PC-9 (cell line): ENCODE data around the gene RSBN1. TPM values are rescaled to one million over a fixed set of nuclear protein-coding genes. Genes with fewer than 3 reads are reported as not detected.

Experiments used
- BruUV-seq: library from RNA; stranded (reverse); fragments of 400-500 nt; replicated peaks from 2 replicates; lab custom pipeline; 2021; lab: Mats Ljungman, UMichigan
- CTCF ChIA-PET: fragments of 300-600 bp; sonication (Branson Sonifier 250); formaldehyde crosslinking; loops from one replicate; lab custom pipeline; 2022; ENCODE audit warnings: antibody characterized with exemption; lab: Charles Lee
- POLR2A ChIA-PET: fragments of 300-600 bp; sonication (Branson Sonifier 250); formaldehyde crosslinking; loops from one replicate; lab custom pipeline; 2022; ENCODE audit warnings: antibody characterized with exemption; ENCODE audit not compliant: unreplicated experiment; lab: Charles Lee
- DNase-seq, 2 experiments: peaks; one replicate each; pipeline versions ENCODE4 v3.0.0 to v3.0.0-alpha.2; 2015 to 2022; ENCODE audit warnings: mixed read lengths in 1 of 2
- H2AFZ ChIP-seq: fragments of 200-600 bp; sonication (generic); 2 replicates; pipeline ENCODE4 v1.8.1; 2017; ENCODE audit warnings: antibody characterized with exemption
- H3F3A ChIP-seq: fragments of 200-600 bp; sonication (generic); 2 replicates; pipeline ENCODE4 v1.8.1; 2017; ENCODE audit warnings: antibody characterized with exemption, mild to moderate bottlenecking, low read depth; ENCODE audit not compliant: insufficient read depth
- H3K27ac ChIP-seq: fragments of 200-600 bp; sonication (generic); 2 replicates; pipeline ENCODE4 v1.6.1; 2016; ENCODE audit warnings: mixed run types
- H3K27me3 ChIP-seq: fragments of 200-600 bp; sonication (generic); 2 replicates; pipeline ENCODE4 v1.6.1; 2016; ENCODE audit warnings: low read depth, mixed run types; ENCODE audit not compliant: insufficient read depth
- H3K36me3 ChIP-seq: fragments of 200-600 bp; sonication (generic); 2 replicates; pipeline ENCODE4 v1.6.1; 2016; ENCODE audit warnings: low read depth, mixed run types
- H3K4me1 ChIP-seq: fragments of 200-600 bp; sonication (generic); replicated peaks from 2 replicates; pipeline ENCODE4 v1.6.1; 2016; ENCODE audit warnings: mixed run types; ENCODE audit not compliant: insufficient read depth
- H3K4me2 ChIP-seq: fragments of 200-600 bp; sonication (generic); 2 replicates; pipeline ENCODE4 v1.6.1; 2017; ENCODE audit warnings: mixed run types
- H3K4me3 ChIP-seq: fragments of 200-600 bp; sonication (generic); 2 replicates; pipeline ENCODE4 v1.6.1; 2016; ENCODE audit warnings: mixed run types
- H3K79me2 ChIP-seq: fragments of 200-600 bp; sonication (generic); 2 replicates; pipeline ENCODE4 v1.6.1; 2017; ENCODE audit warnings: low read depth, mixed run types
- H3K9me2 ChIP-seq: fragments of 200-600 bp; sonication (generic); 2 replicates; pipeline ENCODE4 v1.8.1; 2017; ENCODE audit warnings: mild to moderate bottlenecking; ENCODE audit not compliant: insufficient read depth
- H3K9me3 ChIP-seq: fragments of 200-600 bp; sonication (generic); 2 replicates; pipeline ENCODE4 v1.8.1; 2016; ENCODE audit warnings: low read depth; ENCODE audit not compliant: insufficient read depth
- H4K20me1 ChIP-seq: fragments of 200-600 bp; sonication (generic); 2 replicates; pipeline ENCODE4 v1.8.1; 2017; ENCODE audit not compliant: insufficient read depth
- CTCF ChIP-seq: fragments of 200-600 bp; sonication (generic); conservative IDR thresholded peaks from 2 replicates; pipeline ENCODE4 v1.6.1; 2017; ENCODE audit warnings: mixed run types, antibody characterized with exemption, mild to moderate bottlenecking, moderate library complexity
- EZH2 ChIP-seq: fragments of 200-600 bp; sonication (generic); IDR thresholded peaks from 2 replicates; pipeline ENCODE4 v1.8.0; 2017; ENCODE audit warnings: antibody characterized with exemption, low read depth
- intact Hi-C: fragments of 100-400 bp; cut with micrococcal nuclease; formaldehyde crosslinking; loops from one replicate; pipeline ENCODE4 v1.10.0; 2022; ENCODE audit not compliant: unreplicated experiment
- total RNA-seq: library from RNA; stranded (reverse); gene quantifications from 2 replicates; pipeline ENCODE4 v1.2.3, GENCODE V29; 2021

Gene RSBN1
- total RNA-seq, 1 experiment from 2014 or later = 12.3 TPM

- Histone ChIP-seq H3K4me1 (no peaks in the 10 kb centered on the region), H4K20me1 (no peaks in the 10 kb centered on the region), H2AFZ (no peak overlapping the region), H3K79me2 (no peaks in the 10 kb centered on the region), H3K4me3 (no peak overlapping the region), H3F3A (no peaks in the 10 kb centered on the region), H3K36me3 (no peaks in the 10 kb centered on the region), H3K4me2 (no peak overlapping the region), H3K27ac (no peak overlapping the region), H3K9me2 (no peaks in the 10 kb centered on the region), H3K9me3 (peaks cover 5% of the 10 kb centered on the region; the same call in 1 of the 2 replicates), H3K27me3 (no peaks in the 10 kb centered on the region)
- no peak for DNase-seq
- ChIA-PET POLR2A (no interaction called here), CTCF (no interaction called here)
- intact Hi-C loops = no loop called here
- BruUV-seq = no TSS peak
- TF ChIP-seq CTCF (no peak), EZH2 (no peak)
Observed at GRCh38 chr1:113849072-113849471, 36.8 kb upstream of the RSBN1 start.

DNA sequence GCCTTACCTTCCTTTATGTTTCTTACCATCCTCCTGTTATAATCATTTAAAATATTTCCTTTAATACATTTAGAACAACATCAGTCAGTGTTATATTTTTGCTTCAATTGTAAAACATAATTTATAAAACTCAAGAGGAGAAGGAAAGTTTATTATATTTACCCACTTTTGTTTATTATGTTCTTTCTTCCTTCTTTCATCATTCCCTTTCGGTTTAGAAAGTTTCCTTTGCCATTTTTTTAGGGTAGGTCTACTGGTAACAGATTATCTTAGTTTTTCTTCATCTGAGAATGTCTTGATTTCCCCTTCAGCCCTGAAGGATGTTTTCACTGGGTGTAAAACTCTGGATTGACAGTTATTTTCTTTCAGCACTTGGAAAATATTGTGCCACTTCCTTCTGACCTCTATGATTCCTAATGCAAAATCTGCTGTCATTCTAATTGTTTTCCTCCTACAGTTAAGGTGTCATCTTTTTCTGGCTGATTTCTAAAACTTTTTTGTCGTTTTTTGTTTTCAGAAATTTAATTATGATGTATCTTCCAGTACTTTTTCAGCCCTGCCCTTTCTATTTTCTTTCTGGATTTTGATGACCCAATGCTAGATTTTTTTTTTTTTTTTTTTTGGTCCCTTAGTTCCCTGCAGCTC, 34.2 kb upstream of the RSBN1 start:
- ChIA-PET POLR2A (no interaction called here), CTCF (no interaction called here)
- Histone ChIP-seq H4K20me1 (no peaks in the 10 kb centered on the region), H3K4me3 (no peak overlapping the region), H3K27me3 (no peaks in the 10 kb centered on the region), H3K36me3 (no peaks in the 10 kb centered on the region), H3K4me2 (no peak overlapping the region), H3K9me3 (peaks cover 5% of the 10 kb centered on the region; the same call in 1 of the 2 replicates), H2AFZ (no peak overlapping the region), H3K9me2 (no peaks in the 10 kb centered on the region), H3F3A (no peaks in the 10 kb centered on the region), H3K79me2 (no peaks in the 10 kb centered on the region), H3K4me1 (no peaks in the 10 kb centered on the region), H3K27ac (no peak overlapping the region)
- intact Hi-C loops = no loop called here
- TF ChIP-seq CTCF (no peak), EZH2 (no peak)
- no TSS peak for BruUV-seq
- DNase-seq = no peak

- POLR2A ChIA-PET = no interaction called here
- BruUV-seq = no TSS peak
Observed at GRCh38 chr1:113836534-113836933, 24.3 kb upstream of the RSBN1 start.

More at GRCh38 chr1:113836534-113836933, 24.3 kb upstream of the RSBN1 start:
- no peaks in the 10 kb centered on the region for H3K27me3 ChIP-seq
- H3K4me3 ChIP-seq = no peak overlapping the region
- H3K9me3 ChIP-seq = no peaks in the 10 kb centered on the region
- DNase-seq = no peak
- 0 out of 2 replicates have a peak, but pooled peaks cover 3% of the 10 kb centered on the region for H3K9me2 ChIP-seq
- TF ChIP-seq CTCF (no peak), EZH2 (no peak)
- no peaks in the 10 kb centered on the region for H3K79me2 ChIP-seq
- H3F3A ChIP-seq = no peaks in the 10 kb centered on the region; the same call in 1 of the 2 replicates
- no peaks in the 10 kb centered on the region for H3K4me1 ChIP-seq
- no peak overlapping the region for H2AFZ ChIP-seq
- intact Hi-C loops = no loop called here
- no peaks in the 10 kb centered on the region for H3K36me3 ChIP-seq
- no peaks in the 10 kb centered on the region for H4K20me1 ChIP-seq
- H3K4me2 ChIP-seq = no peak overlapping the region
- CTCF ChIA-PET = interaction anchor here (1.3 kb wide), 1 partner anchor 94 kb away, joined by 3 read pairs; no protein-coding TSS in a partner anchor
- no peak overlapping the region for H3K27ac ChIP-seq
